ENCODE results near the gene RANBP9. TPM values are rescaled to one million over a fixed set of nuclear protein-coding genes. Genes with fewer than 3 reads are reported as not detected.

RANBP9 gene
- total RNA-seq, 1 donor from 2014 or later: 44.8 TPM

GRCh38 chr6:13575377-13575775, 136.3 kb downstream of the RANBP9 start:
- peak overlapping the region; percentile 98 for H3K27ac Mint-ChIP-seq
- Histone ChIP-seq H3K4me3 (peak overlapping the region; percentile 64), H3F3A (ENCODE audit: low read depth) (peaks cover 39% of the 10 kb centered on the region), H2AFZ (replicated peaks) (no peak overlapping the region), H3K27ac (no peak overlapping the region), H3K79me2 (ENCODE audit: low read depth) (peaks cover 28% of the 10 kb centered on the region), H3K27me3 (no peaks in the 10 kb centered on the region), H3K9ac (no peak overlapping the region), H4K20me1 (ENCODE audit: low read depth) (no peaks in the 10 kb centered on the region), H3K36me3 (no peaks in the 10 kb centered on the region), H3K9me3 (ENCODE audit: low read depth) (no peaks in the 10 kb centered on the region), H3K4me2 (peak overlapping the region; percentile 76), H3K4me1 (peaks cover 22% of the 10 kb centered on the region)
- H3K4me3 Mint-ChIP-seq: peak overlapping the region; percentile 96
- TF ChIP-seq EZH2phosphoT487 (IDR thresholded peaks at IDR 0.05): no peak
- TF ChIP-seq, protein P1, sequence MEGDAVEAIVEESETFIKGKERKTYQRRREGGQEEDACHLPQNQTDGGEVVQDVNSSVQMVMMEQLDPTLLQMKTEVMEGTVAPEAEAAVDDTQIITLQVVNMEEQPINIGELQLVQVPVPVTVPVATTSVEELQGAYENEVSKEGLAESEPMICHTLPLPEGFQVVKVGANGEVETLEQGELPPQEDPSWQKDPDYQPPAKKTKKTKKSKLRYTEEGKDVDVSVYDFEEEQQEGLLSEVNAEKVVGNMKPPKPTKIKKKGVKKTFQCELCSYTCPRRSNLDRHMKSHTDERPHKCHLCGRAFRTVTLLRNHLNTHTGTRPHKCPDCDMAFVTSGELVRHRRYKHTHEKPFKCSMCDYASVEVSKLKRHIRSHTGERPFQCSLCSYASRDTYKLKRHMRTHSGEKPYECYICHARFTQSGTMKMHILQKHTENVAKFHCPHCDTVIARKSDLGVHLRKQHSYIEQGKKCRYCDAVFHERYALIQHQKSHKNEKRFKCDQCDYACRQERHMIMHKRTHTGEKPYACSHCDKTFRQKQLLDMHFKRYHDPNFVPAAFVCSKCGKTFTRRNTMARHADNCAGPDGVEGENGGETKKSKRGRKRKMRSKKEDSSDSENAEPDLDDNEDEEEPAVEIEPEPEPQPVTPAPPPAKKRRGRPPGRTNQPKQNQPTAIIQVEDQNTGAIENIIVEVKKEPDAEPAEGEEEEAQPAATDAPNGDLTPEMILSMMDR (IDR thresholded peaks at IDR 0.05): peak; percentile 90
- no peak for DNase-seq (ENCODE audit: low spot score)
- H3K4me1 Mint-ChIP-seq: peaks cover 22% of the 10 kb centered on the region
- H3K9me3 Mint-ChIP-seq: peaks cover 6% of the 10 kb centered on the region
- H3K36me3 Mint-ChIP-seq: peaks cover 7% of the 10 kb centered on the region
- peaks cover 6% of the 10 kb centered on the region for H3K27me3 Mint-ChIP-seq (ENCODE audit: insufficient read depth, low read depth)

DNA sequence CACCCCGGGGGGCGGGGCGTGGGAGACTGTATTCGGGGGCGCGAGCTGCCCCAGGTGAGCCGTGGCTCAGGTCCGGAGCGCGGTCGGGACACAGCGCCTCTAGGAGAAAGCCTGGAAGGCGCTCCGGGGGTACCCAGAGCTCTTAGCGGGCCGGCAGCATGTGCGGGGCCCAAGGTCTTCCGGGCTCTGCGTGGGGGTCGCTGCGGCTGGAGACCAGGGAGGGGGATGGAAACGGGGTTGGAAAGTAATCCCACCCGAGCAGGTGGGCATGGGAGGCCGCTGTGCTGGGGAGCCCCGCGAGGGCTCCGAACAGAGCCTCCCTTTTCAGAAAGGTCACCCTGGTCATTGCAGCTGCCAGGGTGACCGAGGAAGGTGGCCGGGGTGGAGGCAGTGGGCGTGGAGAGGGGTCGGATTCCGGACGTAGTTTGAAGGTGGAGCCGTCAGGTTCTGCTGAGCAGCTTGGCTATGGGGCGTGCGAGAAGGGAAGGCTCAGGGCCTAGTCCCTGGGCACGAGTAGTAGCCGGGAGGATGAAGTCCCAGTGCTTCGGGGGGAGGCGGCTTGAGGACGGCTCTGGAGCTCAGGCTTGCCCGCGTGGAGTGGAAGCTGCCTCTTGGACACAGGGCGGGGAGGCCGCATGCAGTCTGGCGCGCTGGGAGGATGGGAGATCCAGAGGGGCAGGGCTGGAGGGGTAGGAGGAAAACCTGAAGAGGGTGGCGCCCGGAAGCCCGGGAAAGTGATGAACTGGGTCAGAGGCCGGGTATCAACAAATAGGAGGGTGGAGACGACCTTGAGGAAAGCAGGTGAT, 136.9 kb downstream of the RANBP9 start, which contains the start of gene SIRT5:
TSS of gene SIRT5 (plus strand) at position 31 of the 806 bp plus-strand sequence. CDS start 9,510 bp downstream, outside the sequence.
- Histone ChIP-seq H3K4me1 (peaks cover 22% of the 10 kb centered on the region), H3K4me3 (peak within 1 kb of the TSS; percentile 64), H3K27ac (peak within 1 kb of the TSS; percentile 73), H2AFZ (replicated peaks) (peak within 1 kb of the TSS; percentile 93), H3K9ac (peak within 1 kb of the TSS; percentile 42), H3K27me3 (no peaks in the 10 kb centered on the region), H3K79me2 (ENCODE audit: low read depth) (peaks cover 28% of the 10 kb centered on the region), H3F3A (ENCODE audit: low read depth) (peaks cover 39% of the 10 kb centered on the region), H3K36me3 (no peaks in the 10 kb centered on the region), H4K20me1 (ENCODE audit: low read depth) (no peaks in the 10 kb centered on the region), H3K4me2 (peak within 1 kb of the TSS; percentile 76), H3K9me3 (ENCODE audit: low read depth) (no peaks in the 10 kb centered on the region)
- DNase-seq (ENCODE audit: low spot score): peak; percentile 91
- Mint-ChIP-seq H3K36me3 (peaks cover 4% of the 10 kb centered on the region), H3K9me3 (peaks cover 6% of the 10 kb centered on the region), H3K4me1 (peaks cover 22% of the 10 kb centered on the region), H3K27ac (peak within 1 kb of the TSS; percentile 98), H3K4me3 (peak within 1 kb of the TSS; percentile 96), H3K27me3 (ENCODE audit: insufficient read depth, low read depth) (peaks cover 3% of the 10 kb centered on the region)
- TF ChIP-seq, protein P1 (IDR thresholded peaks at IDR 0.05): no peak
- TF ChIP-seq EZH2 (IDR thresholded peaks at IDR 0.05): no peak
- no peak for TF ChIP-seq EZH2phosphoT487 (IDR thresholded peaks at IDR 0.05)

GRCh38 chr6:13574149-13574570, 137.5 kb downstream of the RANBP9 start:
- Histone ChIP-seq H3K4me2 (peak overlapping the region; percentile 76), H3K36me3 (no peaks in the 10 kb centered on the region), H2AFZ (replicated peaks) (peak overlapping the region; percentile 93), H3K27ac (peak overlapping the region; percentile 73), H4K20me1 (ENCODE audit: low read depth) (no peaks in the 10 kb centered on the region), H3K4me3 (peak overlapping the region; percentile 64), H3K4me1 (peaks cover 22% of the 10 kb centered on the region), H3F3A (ENCODE audit: low read depth) (peaks cover 39% of the 10 kb centered on the region), H3K9me3 (ENCODE audit: low read depth) (no peaks in the 10 kb centered on the region), H3K27me3 (no peaks in the 10 kb centered on the region), H3K79me2 (ENCODE audit: low read depth) (peaks cover 28% of the 10 kb centered on the region), H3K9ac (peak overlapping the region; percentile 42)
- TF ChIP-seq EZH2phosphoT487 (IDR thresholded peaks at IDR 0.05): no peak
- TF ChIP-seq, protein P1 (IDR thresholded peaks at IDR 0.05): peak; percentile 67
- Mint-ChIP-seq H3K27ac (peak overlapping the region; percentile 98), H3K27me3 (ENCODE audit: insufficient read depth, low read depth) (peaks cover 3% of the 10 kb centered on the region), H3K9me3 (peaks cover 6% of the 10 kb centered on the region), H3K4me3 (peak overlapping the region; percentile 96), H3K36me3 (peaks cover 4% of the 10 kb centered on the region), H3K4me1 (peaks cover 22% of the 10 kb centered on the region)
- DNase-seq (ENCODE audit: low spot score): peak; percentile 98

Data from neural progenitor cell (in vitro differentiated cells).